22Rv1 (cell line): ENCODE measurements around the gene MEI4.
"Not testable (repeated sequence)": the region's sequence is repeated elsewhere in the genome, so short reads cannot be mapped to it uniquely, and the experiment has no call there.

ENCODE experiments used
- H3K27ac ChIP-seq: fragments of 450-650 bp; 2 replicates; pipeline ENCODE4 v1.5.1; 2017
- ZFX ChIP-seq: fragments of 450-650 bp; IDR thresholded peaks from 2 replicates; pipeline ENCODE4 v1.6.1; 2017; ENCODE audit warnings: antibody characterized with exemption, borderline replicate concordance
- TF ChIP-seq, protein P1 (sequence below): fragments of 450-650 bp; IDR thresholded peaks from 2 replicates; pipeline ENCODE4 v1.5.1; 2017; ENCODE audit warnings: mild to moderate bottlenecking

Gene MEI4

GRCh38 chr6:77653816-77654215, 977 bp downstream of the MEI4 start:
- no peak for TF ChIP-seq ZFX
- TF ChIP-seq, protein P1, sequence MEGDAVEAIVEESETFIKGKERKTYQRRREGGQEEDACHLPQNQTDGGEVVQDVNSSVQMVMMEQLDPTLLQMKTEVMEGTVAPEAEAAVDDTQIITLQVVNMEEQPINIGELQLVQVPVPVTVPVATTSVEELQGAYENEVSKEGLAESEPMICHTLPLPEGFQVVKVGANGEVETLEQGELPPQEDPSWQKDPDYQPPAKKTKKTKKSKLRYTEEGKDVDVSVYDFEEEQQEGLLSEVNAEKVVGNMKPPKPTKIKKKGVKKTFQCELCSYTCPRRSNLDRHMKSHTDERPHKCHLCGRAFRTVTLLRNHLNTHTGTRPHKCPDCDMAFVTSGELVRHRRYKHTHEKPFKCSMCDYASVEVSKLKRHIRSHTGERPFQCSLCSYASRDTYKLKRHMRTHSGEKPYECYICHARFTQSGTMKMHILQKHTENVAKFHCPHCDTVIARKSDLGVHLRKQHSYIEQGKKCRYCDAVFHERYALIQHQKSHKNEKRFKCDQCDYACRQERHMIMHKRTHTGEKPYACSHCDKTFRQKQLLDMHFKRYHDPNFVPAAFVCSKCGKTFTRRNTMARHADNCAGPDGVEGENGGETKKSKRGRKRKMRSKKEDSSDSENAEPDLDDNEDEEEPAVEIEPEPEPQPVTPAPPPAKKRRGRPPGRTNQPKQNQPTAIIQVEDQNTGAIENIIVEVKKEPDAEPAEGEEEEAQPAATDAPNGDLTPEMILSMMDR, result no peak
- H3K27ac ChIP-seq, result peak overlapping the region; percentile 75

DNA sequence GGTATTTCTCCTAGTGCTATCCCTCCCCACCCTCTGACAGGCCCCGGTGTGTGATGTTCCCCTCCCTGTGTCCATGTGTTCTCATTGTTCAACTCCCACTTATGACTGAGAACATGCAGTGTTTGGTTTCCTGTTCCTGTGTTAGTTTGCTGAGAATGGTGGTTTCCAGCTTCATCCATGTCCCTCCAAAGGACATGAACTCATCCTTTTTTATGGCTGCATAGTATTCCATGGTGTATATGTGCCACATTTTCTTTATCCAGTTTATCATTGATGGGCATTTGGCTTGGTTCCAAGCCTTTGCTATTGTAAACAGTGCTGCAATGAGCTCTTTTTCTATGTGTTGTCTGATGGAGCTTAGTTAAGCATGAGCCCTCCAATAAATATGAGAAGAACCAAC, 2.2 kb downstream of the MEI4 start:
- not testable (repeated sequence) for H3K27ac ChIP-seq

- TF ChIP-seq, protein P1, result no peak
- TF ChIP-seq ZFX, result no peak
- H3K27ac ChIP-seq, result peak overlapping the region; percentile 14
These were observed 4.3 kb downstream of the MEI4 start for GRCh38 chr6:77656999-77657764.

DNA sequence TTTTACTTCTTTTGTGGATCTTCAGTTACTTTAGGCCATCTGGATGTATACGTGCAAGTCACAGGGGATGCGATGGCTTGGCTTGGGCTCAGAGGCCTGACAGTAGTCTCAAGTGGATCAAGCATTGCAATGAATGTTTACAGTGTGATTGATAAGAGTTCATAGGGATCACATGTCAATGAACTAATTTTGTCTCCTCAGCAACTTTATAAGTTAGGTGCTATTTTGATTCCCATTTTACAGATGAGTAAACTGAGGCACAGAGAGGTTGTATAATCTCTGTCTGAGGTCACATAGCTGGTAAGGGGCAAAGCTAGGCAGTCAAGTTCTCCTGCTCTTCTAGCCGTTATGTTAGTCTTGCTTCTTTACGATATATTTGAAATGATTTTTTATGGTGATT, 13.5 kb downstream of the MEI4 start:
- TF ChIP-seq ZFX, result no peak
- TF ChIP-seq, protein P1, result no peak

GRCh38 chr6:77666846-77667245, 14.0 kb downstream of the MEI4 start:
- TF ChIP-seq, protein P1, result no peak
- TF ChIP-seq ZFX, result no peak
- H3K27ac ChIP-seq, result no peak overlapping the region

More for the DNA sequence above, 13.5 kb downstream of the MEI4 start:
- H3K27ac ChIP-seq, result no peak overlapping the region

GRCh38 chr6:77669913-77670312, 17.1 kb downstream of the MEI4 start:
- H3K27ac ChIP-seq, result no peak overlapping the region
- TF ChIP-seq, protein P1, result no peak
- no peak for TF ChIP-seq ZFX

- no peak overlapping the region for H3K27ac ChIP-seq
- no peak for TF ChIP-seq ZFX
- TF ChIP-seq, protein P1, result no peak
These were observed 21.4 kb downstream of the MEI4 start for GRCh38 chr6:77674211-77674610.

- no peak overlapping the region for H3K27ac ChIP-seq
- TF ChIP-seq ZFX, result no peak
- TF ChIP-seq, protein P1, result no peak
These were observed 25.2 kb downstream of the MEI4 start for GRCh38 chr6:77678048-77678447.
